B cell (primary cell): ENCODE data around the gene KSR1.

Experiments used
- EZH2 ChIP-seq: IDR thresholded peaks from 2 replicates; pipeline ENCODE4 v1.6.1; 2012; ENCODE audit warnings: borderline replicate concordance, low read depth, mild to moderate bottlenecking, moderate library complexity, low read length; ENCODE audit not compliant: insufficient read depth, poor library complexity, severe bottlenecking
- TF ChIP-seq, protein P1 (sequence below): fragments of 200-600 bp; IDR thresholded peaks from one replicate; pipeline ENCODE4 v1.8.0; 2022; ENCODE audit warnings: antibody characterized with exemption, mild to moderate bottlenecking

DNA sequence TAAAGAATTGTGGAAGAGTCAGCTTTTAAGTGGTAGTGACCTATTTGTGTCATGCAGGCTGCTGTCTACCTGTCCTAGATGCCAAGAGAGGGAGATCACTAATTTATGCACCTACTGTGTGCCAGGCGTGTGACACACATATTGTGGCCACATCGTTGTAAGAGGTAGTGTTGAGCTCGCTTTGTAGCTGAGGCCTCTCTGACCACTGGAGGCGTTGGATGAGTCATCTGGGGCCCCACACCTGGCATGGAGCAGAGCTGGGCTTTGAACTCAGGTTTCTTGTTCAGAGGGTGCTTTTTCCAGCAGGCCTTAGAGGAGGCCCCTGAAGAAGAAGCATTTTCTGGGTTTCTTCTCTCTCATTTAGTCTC lies 122.5 kb downstream of the KSR1 start:
- TF ChIP-seq, protein P1, sequence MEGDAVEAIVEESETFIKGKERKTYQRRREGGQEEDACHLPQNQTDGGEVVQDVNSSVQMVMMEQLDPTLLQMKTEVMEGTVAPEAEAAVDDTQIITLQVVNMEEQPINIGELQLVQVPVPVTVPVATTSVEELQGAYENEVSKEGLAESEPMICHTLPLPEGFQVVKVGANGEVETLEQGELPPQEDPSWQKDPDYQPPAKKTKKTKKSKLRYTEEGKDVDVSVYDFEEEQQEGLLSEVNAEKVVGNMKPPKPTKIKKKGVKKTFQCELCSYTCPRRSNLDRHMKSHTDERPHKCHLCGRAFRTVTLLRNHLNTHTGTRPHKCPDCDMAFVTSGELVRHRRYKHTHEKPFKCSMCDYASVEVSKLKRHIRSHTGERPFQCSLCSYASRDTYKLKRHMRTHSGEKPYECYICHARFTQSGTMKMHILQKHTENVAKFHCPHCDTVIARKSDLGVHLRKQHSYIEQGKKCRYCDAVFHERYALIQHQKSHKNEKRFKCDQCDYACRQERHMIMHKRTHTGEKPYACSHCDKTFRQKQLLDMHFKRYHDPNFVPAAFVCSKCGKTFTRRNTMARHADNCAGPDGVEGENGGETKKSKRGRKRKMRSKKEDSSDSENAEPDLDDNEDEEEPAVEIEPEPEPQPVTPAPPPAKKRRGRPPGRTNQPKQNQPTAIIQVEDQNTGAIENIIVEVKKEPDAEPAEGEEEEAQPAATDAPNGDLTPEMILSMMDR = no peak
- TF ChIP-seq EZH2 = no peak
